ENCODE measurements around the gene SAMD10.
A peak's percentile ranks its signal among the peaks of the same experiment; 100 is the strongest.
"Not testable (repeated sequence)": the region's sequence is repeated elsewhere in the genome, so short reads cannot be mapped to it uniquely, and the experiment has no call there.

The SAMD10 gene

DNA sequence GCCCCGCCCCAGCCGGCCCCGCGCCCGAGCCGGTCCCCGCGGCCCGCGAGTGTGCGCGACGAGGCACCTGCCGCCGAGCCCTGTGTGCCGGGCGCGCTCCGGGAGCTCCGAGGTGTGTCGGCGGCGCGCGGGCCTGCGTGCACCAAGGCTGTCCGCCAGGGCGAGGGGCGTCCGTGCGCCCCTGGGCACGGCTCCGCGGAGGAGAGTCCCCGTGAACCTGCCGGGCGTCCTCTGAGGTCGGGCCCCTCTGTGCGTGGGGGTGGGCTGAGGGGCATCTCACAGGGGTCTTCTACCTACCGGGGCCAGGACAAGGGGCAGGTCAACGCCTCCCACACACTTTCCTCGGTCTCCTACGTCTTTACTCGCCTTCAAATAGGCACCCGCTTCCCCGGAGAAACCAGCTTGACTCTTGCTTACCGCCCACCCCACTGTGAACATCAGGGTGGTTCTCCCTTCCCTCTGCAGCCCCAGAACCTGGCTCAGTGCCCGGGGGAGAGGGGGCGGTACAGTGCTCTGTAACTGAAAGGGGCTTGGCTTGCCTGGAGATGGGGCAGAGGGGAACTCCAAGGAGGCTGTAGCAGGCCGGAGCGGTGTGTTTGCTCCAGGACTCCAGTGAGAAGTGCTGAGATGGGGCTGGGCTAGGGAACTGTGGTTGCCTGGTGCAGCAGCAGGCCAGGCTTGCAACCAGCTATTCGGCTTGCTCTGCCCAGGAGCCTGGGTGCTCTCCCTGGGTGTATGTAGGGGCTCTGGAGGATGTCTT, at the start of gene SAMD10:
Gene SAMD10 (minus strand): TSS at position 86 of the 760 bp plus-strand sequence. CDS start 175 bp downstream, outside the sequence.
- peak; percentile 40 for DNase-seq

DNA sequence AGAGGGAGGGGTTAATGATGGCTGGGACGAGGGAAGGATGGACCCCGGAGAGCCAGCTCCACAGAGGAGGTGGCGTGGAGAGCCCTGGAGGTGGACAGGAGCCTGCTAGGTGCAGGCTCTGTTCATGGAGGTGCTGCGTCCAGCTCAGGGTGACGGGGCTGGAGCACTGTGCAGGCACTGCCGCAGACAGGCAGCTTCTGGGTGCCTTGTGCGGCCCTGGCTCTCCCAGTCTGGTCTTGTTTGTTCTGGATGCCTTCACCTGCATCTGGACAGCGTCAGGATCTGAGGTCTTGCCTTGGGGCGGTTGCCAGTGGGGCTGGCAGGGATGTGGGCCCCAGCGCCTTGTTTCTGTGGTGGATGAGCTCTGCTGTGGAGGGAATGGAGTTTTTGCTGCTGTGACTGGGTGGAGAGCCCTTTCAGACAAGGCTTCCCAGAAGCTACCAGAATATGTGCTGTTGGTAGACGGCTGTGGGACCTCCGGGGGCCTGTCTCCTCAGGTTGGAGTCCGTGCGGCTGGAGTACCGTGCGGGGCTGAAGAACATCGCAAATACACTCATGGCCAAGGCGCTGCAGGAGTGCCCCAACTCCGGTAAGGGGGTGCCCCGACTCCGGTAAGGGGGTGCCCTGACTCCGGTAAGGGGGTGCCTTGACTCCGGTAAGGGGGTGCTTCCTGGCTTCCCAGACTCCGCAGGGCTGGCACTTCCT, 48.7 kb upstream of the SAMD10 start:
- DNase-seq = no peak

DNA sequence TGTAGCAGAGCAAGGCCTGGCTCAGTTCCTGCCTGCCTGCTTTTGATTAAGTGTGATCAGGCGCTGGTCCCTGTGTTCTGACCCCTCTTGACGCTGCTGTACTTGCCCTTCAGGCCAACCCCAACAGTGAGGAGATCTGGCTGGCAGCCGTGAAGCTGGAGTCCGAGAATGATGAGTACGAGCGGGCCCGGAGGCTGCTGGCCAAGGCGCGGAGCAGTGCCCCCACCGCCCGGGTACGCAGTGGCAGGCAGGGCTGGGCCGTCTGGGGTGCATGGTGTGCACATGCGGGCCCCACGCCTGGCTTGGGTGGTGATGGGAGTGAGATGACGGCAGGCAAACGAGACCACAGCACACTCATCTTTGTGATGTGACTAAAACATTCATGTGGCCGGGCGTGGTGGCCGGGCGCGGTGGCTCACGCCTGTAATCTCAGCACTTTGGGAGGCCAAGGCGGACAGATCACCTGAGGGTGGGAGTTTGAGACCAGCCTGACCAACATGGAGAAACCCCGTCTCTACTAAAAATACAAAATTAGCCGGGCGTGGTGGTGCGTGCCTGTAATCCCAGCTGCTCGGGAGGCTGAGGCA, 46.5 kb upstream of the SAMD10 start:
- no peak for DNase-seq

DNA sequence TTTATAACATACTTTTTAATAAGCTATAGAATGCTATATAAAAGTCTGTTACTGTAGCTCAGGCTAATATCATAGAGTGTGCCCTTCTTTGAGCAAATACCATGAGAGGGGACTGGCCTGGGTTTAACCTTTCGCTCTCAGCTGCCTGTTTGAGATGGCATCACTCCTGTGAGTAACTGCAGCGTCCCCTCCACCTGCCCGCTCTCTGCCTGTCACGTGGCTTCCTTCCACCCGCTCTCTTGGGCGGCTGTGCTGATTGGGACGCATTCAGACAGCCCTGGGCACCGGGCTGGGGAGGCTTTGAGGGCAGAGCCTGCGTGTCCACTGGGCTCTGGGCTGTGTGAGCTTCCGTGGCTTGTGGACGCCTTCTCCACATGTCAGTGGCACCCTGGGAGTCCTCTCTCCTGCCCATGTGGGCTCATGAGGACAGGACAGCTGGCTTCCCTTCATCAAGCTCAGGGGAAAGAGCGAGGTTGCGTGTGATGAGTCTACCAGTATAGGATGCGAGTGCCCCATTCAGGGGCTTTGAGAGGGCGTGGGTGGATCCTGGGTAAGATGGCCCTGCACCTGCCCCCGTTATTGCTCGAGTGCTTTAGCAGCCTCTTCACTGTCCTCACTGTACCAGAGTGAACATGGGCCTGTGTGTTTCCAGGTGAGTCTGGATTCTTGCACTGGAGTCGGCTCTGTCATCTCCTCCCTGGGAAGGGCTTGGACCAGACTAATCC, 45.8 kb upstream of the SAMD10 start:
- no peak for DNase-seq

DNA sequence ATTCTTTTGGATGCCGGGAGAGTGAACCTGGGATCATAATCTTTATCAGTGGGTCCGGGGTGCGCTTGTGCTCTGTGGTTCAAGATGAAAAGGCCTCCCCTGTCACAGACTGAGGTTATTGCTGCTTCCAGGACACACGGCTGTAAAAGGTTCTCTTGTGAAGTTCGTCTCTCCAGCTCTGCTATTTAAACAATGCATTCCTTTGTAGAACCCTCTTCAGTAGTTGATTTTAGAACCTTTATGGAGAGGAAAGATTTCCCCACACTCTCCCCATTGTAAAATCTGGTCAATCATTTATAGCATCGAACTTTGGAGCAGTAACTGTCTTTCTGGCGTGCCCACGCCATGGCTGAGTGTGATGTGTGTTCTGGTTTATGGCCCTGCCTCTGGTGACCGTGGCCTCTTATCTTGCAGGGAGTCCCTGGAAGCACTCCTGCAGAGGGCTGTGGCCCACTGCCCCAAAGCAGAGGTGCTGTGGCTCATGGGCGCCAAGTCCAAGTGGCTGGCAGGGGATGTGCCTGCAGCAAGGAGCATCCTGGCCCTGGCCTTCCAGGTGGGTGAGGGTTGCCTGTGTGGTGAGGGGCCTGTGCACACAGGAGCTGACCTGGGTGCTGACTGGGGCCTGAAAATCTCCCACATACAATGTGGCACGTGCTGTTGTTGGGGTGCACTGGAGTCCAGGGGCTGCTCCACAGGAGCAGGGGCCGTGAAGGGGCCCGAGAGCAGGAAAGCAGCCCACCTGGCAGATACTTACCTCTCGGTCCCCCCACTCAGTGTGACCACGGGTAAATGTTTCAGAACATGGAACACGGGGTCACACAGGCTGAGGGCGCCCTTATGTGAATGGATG, 44.9 kb upstream of the SAMD10 start:
- no peak for DNase-seq

DNA sequence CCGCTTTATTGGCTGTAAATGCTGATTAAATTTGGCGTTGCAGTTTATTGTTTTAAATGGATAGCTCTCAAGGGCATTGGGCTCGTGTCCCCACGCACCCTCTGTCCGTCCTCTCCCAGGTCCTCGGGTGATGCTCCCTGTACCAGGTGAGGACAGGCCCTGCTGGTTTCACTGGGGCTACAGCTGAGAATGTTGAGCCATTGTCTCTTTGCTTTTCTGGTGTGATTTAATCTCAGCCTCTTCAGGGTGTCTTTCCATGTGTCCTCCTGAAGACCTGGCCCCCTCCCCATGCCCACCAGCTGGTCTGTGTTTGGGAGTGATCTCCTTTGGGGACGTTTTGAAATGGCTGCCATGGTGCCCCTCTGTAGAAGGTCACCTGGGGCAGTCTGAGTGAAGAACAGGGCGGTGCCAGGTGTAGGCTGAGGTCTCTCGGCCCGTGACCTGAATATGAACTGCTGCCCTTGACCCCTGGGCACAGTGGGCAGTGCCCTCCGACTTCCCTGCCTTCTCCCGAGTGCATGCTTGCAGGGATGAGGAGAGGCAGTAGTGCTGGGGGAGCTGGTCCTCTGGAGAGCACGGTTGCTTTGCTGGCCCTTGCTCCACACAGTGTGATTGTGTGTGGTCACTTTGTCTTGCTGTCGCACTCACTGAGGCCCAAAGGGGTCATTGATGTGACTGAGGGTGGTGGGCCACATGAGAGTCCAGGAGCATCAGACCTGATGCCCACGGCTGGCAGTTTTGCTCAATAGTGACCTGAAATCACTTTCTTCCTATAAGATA, 44.1 kb upstream of the SAMD10 start:
- DNase-seq = no peak

DNA sequence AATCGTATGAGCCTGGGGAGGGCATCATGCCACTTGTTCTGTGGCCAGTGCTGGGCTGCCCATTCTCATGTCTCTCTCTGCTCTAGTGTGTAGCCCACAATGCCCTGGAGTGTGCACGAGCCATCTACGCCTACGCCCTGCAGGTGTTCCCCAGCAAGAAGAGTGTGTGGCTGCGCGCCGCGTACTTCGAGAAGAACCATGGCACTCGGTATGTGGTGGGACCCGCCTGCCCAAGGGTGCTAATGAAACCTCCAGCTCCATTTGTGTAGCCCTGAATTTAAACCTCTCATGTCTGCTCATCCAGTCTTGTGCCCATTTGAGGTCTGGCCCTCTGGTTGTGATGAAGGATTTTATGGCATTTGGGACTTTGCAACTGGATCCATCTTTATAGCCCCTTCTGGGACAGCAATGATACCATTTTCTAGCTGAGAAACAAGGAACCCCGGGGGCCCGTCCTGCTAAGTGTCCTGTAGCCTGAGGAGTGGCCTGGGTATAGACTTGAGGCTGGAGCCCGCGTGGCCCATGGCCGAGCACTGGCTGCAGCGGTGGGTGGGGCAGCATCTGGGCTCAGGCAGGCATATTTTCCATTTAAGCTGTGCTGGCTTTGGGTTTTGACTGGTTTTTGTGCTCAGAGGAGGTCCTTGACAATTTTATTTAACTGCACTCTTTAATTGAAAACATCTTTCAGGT, 43.4 kb upstream of the SAMD10 start:
- DNase-seq = no peak

DNA sequence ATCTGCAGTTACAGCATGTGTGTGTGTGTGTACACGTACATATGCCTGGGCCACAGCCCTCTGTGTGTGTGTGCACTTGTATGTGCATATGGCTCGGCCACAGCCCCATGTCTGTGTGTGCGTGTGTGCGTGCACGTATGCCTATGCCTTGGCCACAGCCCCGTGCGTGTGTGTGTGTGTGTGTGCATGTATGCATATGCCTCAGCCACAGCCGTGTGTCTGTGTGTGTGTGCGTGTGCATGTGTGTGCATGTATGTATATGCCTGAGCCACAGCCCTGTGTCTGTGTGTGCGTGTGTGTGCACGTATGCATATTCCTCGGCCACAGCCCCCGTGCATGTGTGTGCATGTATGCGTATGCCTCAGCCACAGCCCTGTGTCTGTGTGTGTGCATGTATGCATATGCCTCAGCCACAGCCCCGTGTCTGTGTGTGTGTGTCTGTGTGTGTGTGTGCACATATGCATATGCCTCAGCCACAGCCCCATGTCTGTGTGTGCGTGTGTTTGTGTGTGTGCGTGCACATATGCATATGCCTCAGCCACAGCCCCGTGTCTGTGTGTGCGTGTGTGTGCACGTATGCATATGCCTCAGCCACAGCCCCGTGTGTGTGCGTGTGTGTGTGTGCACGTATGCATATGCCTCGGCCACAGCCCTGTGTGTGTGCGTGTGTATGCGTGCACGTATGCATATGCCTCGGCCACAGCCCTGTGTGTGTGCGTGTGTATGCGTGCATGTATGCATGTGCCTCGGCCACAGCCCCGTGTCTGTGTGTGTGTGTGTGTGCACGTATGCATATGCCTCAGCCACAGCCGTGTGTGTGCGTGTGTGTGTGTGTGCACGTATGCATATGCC, 41.9 kb upstream of the SAMD10 start:
- no peak for DNase-seq

DNA sequence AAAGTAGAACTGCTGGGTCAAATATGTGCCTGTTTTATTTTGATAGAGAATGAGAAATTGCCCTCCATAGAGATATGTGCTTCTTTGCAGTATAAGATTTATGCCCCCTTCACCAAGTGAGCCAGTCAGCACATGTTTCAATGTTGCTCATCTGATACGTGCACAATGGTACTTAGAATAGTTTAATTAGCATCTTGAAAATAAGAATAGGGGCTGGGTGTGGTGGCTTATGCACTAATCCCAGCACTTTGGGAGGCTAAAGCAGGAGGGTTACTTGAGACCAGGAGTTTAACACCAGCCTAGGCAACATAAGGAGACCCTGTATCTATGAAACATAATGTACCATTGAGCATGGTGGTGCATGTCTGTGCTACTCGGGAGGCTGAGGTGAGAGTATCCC, 36.2 kb upstream of the SAMD10 start:
- DNase-seq = no peak

DNA sequence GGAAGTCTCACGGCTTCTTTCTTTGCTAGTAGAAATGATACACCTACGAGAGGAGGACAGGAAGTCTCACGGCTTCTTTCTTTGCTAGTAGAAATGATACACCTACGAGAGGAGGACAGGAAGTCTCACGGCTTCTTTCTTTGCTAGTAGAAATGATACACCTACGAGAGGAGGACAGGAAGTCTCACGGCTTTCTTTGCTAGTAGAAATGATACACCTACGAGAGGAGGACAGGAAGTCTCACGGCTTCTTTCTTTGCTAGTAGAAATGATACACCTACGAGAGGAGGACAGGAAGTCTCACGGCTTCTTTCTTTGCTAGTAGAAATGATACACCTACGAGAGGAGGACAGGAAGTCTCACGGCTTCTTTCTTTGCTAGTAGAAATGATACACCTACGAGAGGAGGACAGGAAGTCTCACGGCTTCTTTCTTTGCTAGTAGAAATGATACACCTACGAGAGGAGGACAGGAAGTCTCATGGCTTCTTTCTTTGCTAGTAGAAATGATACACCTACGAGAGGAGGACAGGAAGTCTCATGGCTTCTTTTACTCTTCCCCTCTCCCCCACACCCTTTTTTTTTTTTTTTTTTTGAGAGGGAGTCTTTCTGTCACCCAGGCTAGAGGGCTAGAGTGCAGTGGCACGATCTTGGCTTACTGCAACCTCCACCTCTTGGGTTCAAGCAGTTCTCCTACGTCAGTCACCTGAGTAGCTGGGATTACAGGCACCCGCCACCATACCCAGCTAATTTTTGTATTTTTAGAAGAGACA, 33.1 kb upstream of the SAMD10 start:
- DNase-seq = not testable (repeated sequence)

DNA sequence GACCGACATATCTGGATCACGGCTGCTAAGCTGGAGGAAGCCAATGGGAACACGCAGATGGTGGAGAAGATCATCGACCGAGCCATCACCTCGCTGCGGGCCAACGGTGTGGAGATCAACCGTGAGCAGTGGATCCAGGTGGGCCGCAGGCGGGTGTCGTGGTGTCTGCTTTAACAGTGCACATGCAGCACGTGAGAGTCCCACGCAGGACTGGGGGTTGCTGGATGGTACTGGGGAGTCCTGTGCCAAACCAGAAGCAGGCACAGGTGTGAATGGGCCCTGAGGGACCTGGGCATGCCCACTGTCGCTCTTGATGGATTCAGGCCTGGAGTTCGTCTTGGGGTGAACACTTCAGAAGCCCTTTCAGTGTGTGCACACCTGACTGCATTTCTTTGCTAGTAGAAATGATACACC, 31.9 kb upstream of the SAMD10 start:
- no peak for DNase-seq

DNA sequence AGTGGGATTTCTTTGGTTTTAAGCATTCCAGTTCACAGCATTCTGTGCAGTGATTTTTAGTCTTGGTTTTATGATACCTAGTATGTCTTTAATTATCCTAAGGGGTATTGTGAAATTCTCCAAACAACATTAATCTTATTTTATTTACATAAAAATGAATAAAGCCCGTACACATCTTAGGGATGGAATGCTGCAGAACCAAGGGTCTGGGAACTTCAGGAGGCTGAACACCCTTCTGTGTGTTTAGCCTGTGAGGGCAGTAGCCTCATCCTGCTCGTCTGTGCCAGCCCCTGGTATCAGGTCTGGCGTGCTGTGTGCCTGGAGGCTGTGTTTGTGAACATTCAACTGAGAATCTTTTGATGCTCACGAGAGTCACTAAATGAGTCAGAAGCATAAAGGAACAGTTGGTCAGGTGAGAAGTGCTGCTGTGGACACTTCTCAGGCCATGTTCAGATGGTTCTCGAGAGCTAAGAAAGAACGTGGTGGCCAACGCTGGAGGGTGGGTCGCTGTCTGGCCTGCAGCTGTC, 31.3 kb upstream of the SAMD10 start:
- DNase-seq = no peak

DNA sequence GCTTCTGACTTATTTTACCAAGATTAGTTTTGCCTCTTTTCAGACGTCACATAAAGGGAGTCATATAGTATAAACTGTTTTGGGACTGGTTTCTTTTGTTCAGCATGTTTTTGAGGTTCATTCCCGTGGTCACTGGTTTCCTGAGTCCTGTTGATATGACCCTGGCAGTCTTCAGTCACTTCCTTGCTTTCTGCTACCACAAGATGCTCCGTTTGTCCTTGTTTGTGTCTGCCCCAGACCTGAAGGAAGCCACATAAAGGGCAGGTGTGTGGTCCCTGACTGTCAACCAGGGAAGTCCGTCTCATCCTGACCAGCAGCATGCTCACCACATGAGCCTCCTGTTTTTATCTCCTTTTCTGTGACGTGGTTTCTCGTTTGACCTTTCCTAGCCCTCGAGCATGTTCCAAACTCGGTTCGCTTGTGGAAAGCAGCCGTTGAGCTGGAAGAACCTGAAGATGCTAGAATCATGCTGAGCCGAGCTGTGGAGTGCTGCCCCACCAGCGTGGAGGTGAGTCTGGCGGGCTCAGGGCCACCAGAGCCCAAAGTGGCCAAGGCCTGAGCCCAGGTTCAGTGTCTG, 30.5 kb upstream of the SAMD10 start:
- no peak for DNase-seq

DNA sequence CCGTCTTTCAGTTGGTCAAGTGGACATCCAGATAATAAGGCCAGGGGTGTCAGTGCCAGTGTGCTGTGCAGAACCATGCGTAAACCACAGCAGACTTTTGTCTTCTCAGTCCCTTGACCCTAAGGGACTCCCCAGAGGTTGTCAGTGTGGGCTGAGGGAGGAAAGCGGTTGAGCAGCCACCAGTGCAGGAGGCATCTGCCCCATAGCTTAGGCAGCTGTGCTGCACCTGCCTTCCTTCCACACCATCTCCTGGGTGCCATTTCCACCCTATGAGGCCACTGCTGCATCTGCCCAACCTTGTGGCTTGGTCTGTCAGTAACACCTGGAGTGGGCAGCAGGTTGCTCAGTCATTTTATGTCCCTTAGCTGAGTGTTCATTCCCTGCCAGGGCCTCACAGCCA, 27.5 kb upstream of the SAMD10 start:
- DNase-seq = no peak

DNA sequence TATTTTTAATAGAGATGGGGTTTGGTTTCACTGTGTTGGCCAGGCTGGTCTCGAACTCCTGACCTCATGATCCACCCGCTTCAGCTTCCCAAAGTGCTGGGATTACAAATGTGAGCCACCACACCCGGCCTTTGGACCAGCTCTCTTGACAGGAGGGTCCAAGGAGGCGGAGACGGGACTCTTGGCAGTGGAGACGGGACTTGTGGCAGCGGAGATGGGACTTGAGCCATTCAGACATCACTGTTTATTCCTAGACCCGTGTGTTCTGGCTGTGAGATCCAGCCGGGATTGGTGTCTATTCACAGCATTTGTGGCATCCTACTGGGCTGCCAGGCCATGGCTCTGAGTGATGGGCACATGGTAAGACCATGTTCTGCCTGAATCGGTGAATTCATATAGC, 27.0 kb upstream of the SAMD10 start:
- no peak for DNase-seq

DNA sequence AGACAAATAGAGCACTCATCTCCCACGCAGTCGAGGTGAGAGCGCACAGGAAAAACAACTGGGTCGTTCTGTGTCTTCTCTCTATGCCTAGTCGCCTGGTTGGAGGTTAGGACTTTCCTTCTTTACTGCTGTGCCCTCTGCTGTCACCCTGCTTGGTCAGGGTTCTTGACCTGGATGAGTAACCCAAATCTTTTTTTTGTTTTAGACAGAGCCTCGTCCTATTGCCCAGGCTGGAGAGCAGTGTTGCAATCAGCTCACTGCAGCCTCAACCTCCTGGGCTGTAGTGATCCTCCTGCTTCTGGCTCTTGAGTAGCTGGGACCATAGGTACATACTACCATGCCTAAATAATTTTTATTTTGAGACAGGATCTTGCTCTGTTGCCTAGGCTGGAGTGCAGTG, 26.0 kb upstream of the SAMD10 start:
- DNase-seq = no peak

DNA sequence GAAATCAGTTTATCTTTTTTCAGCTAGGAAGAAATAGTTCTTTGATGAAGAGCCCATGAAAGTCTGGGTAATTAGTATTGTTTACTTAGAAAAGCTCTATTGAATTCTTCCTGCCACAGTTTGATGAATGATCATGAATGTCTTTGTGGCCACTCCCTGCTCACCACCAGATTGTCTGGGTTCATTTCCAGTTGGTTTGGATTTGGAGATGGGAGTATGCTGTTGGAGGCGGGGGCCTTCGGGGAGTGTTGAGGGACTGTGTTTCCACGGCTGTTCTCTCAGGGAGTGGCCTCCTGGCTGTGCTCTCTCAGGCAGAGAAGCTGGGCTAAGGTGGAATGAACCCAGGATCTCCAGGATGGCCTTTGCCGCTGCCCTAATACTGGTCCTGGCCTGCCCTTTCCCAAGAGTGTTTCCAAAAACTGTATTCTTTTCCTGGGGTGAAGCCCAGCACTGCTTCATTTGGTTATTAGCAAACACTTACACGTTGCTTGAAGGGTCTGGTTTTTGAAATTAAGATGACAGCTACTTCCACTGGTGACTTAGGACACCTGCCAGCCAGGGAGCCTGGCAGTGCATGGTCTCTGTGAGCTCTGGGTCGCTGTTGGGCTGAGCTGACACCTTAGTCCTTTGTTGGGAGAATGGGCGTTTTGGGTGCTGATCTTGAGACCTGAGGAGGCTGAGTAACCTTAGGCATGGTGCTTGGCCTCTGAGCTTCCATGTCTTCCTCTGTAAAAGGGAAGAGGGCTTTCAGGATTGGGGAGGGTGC, 24.7 kb upstream of the SAMD10 start:
- DNase-seq = no peak

DNA sequence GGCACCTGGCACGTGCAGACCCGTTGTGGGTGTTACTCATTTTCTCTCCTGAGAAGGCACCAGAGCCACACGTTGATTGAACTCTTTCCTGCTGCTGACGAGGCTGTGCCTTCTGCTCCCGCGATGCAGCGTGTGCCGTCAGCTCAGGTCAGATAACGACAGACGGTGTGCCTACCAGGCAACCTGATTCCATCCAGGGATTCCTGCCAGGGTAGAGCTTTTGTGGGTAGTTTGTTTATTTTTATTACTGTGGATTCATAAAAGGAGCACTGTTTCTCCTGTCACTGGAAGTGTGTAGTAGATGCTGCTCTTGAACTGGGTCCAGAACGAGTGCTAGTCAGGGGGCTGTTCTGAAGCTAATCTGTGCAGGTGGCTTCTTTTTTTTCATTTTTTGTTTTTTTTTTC, 22.2 kb upstream of the SAMD10 start:
- no peak for DNase-seq

All from fibroblast of upper back skin (primary cell).